WTC11 (cell line): ENCODE measurements around the gene CPT1B.

Experiments
- NFE2L1 ChIP-seq: sonication (generic); formaldehyde crosslinking; IDR thresholded peaks from 2 replicates; pipeline ENCODE4 v1.8.1; 2023; ENCODE audit warnings: missing genetic modification reagents
- RELA ChIP-seq: sonication (generic); formaldehyde crosslinking; IDR thresholded peaks from 2 replicates; pipeline ENCODE4 v1.8.1; 2022; ENCODE audit warnings: missing genetic modification reagents, mild to moderate bottlenecking, borderline replicate concordance
- SMAD3 ChIP-seq: sonication (generic); formaldehyde crosslinking; IDR thresholded peaks from 2 replicates; pipeline ENCODE4 v1.8.0; 2022; ENCODE audit warnings: missing genetic modification reagents, mild to moderate bottlenecking, borderline replicate concordance
- ZNF121 ChIP-seq: sonication (generic); formaldehyde crosslinking; IDR thresholded peaks from 2 replicates; pipeline ENCODE4 v1.8.0; 2023; ENCODE audit warnings: missing genetic modification reagents
- TF ChIP-seq, protein P1 (sequence below): fragments of 200-600 bp; IDR thresholded peaks from 2 replicates; pipeline ENCODE4 v1.8.0; 2022; ENCODE audit warnings: antibody characterized with exemption
- TF ChIP-seq, protein P2 (sequence below): sonication (generic); formaldehyde crosslinking; IDR thresholded peaks from 2 replicates; pipeline ENCODE4 v1.8.1; 2023; ENCODE audit warnings: mild to moderate bottlenecking, missing genetic modification reagents, moderate library complexity
- TF ChIP-seq, protein P3 (sequence below): sonication (generic); formaldehyde crosslinking; IDR thresholded peaks from 2 replicates; pipeline ENCODE4 v1.8.1; 2022; ENCODE audit warnings: low read depth, mild to moderate bottlenecking, moderate library complexity, missing genetic modification reagents, borderline replicate concordance
- TF ChIP-seq, protein P4 (sequence below): sonication (generic); formaldehyde crosslinking; conservative IDR thresholded peaks from 2 replicates; pipeline ENCODE4 v1.8.1; 2023; ENCODE audit warnings: mild to moderate bottlenecking, low read depth, missing genetic modification reagents, moderate library complexity
- TF ChIP-seq, protein P5 (sequence below): sonication (generic); formaldehyde crosslinking; IDR thresholded peaks from 2 replicates; pipeline ENCODE4 v1.8.0; 2022; ENCODE audit warnings: mild to moderate bottlenecking, missing genetic modification reagents
- TF ChIP-seq, protein P6 (sequence below): sonication (generic); formaldehyde crosslinking; conservative IDR thresholded peaks from 2 replicates; pipeline ENCODE4 v1.8.1; 2022; ENCODE audit warnings: mild to moderate bottlenecking, missing genetic modification reagents

DNA sequence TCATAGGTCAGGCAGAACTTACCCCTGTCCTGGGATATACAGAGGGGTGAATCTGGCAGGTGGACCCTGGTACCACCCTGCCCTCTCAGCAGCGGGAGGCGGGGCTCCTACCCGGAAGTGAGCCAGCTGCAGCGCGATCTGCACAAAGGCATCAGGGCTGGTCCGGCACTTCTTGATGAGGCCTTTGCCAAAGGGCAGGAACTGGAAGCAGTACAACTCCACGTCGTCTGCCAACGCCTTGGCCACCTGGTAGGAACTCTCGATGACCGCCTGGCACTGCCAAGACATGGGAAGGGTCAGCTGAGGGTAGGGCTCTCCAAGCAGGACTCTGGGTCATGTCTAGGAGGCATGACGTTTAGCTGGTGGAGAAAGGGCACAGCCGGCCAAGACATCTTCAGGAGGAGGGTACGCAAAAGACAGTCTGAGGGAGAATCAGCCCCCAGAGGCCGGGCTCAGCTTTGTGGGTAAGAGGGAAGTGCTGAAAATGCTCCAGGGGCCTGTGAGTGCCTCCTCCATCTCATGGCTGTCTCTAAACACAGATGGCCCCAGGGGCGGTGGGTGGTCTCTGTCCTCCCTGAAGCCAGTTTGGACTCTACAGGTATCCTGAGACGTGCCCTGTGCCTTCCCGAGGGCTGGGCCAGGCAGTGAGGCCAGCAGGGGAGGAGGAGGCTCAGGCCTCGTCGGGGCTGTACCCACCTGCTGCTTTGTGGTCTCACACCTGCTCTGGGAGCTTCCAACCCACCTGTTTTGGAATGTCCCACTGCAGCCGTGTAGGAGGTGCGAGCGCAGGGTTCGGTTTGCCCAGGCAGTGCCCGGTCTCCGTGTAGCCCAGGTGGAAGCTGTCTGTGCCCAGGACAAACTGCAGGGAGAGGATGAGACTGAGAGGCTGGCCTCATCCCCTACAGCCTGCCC is 6.7 kb downstream of the CPT1B start:
- TF ChIP-seq, protein P1, sequence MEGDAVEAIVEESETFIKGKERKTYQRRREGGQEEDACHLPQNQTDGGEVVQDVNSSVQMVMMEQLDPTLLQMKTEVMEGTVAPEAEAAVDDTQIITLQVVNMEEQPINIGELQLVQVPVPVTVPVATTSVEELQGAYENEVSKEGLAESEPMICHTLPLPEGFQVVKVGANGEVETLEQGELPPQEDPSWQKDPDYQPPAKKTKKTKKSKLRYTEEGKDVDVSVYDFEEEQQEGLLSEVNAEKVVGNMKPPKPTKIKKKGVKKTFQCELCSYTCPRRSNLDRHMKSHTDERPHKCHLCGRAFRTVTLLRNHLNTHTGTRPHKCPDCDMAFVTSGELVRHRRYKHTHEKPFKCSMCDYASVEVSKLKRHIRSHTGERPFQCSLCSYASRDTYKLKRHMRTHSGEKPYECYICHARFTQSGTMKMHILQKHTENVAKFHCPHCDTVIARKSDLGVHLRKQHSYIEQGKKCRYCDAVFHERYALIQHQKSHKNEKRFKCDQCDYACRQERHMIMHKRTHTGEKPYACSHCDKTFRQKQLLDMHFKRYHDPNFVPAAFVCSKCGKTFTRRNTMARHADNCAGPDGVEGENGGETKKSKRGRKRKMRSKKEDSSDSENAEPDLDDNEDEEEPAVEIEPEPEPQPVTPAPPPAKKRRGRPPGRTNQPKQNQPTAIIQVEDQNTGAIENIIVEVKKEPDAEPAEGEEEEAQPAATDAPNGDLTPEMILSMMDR, result no peak
- TF ChIP-seq RELA (CRISPR knock-in tag) (no peak), ZNF121 (CRISPR knock-in tag) (no peak), SMAD3 (CRISPR knock-in tag) (no peak), NFE2L1 (no peak)
- TF ChIP-seq, protein P2, sequence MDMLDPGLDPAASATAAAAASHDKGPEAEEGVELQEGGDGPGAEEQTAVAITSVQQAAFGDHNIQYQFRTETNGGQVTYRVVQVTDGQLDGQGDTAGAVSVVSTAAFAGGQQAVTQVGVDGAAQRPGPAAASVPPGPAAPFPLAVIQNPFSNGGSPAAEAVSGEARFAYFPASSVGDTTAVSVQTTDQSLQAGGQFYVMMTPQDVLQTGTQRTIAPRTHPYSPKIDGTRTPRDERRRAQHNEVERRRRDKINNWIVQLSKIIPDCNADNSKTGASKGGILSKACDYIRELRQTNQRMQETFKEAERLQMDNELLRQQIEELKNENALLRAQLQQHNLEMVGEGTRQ (CRISPR knock-in tag), result no peak
- TF ChIP-seq, protein P3, sequence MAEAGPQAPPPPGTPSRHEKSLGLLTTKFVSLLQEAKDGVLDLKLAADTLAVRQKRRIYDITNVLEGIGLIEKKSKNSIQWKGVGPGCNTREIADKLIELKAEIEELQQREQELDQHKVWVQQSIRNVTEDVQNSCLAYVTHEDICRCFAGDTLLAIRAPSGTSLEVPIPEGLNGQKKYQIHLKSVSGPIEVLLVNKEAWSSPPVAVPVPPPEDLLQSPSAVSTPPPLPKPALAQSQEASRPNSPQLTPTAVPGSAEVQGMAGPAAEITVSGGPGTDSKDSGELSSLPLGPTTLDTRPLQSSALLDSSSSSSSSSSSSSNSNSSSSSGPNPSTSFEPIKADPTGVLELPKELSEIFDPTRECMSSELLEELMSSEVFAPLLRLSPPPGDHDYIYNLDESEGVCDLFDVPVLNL (CRISPR knock-in tag), result no peak
- TF ChIP-seq, protein P4, sequence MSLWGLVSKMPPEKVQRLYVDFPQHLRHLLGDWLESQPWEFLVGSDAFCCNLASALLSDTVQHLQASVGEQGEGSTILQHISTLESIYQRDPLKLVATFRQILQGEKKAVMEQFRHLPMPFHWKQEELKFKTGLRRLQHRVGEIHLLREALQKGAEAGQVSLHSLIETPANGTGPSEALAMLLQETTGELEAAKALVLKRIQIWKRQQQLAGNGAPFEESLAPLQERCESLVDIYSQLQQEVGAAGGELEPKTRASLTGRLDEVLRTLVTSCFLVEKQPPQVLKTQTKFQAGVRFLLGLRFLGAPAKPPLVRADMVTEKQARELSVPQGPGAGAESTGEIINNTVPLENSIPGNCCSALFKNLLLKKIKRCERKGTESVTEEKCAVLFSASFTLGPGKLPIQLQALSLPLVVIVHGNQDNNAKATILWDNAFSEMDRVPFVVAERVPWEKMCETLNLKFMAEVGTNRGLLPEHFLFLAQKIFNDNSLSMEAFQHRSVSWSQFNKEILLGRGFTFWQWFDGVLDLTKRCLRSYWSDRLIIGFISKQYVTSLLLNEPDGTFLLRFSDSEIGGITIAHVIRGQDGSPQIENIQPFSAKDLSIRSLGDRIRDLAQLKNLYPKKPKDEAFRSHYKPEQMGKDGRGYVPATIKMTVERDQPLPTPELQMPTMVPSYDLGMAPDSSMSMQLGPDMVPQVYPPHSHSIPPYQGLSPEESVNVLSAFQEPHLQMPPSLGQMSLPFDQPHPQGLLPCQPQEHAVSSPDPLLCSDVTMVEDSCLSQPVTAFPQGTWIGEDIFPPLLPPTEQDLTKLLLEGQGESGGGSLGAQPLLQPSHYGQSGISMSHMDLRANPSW (CRISPR knock-in tag), result no peak
- TF ChIP-seq, protein P5, sequence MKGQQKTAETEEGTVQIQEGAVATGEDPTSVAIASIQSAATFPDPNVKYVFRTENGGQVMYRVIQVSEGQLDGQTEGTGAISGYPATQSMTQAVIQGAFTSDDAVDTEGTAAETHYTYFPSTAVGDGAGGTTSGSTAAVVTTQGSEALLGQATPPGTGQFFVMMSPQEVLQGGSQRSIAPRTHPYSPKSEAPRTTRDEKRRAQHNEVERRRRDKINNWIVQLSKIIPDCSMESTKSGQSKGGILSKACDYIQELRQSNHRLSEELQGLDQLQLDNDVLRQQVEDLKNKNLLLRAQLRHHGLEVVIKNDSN (CRISPR knock-in tag), result no peak
- TF ChIP-seq, protein P6, sequence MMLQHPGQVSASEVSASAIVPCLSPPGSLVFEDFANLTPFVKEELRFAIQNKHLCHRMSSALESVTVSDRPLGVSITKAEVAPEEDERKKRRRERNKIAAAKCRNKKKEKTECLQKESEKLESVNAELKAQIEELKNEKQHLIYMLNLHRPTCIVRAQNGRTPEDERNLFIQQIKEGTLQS (CRISPR knock-in tag), result no peak
